ENCODE measurements around the gene FOXO6. TPM values are rescaled to one million over a fixed set of nuclear protein-coding genes. Genes with fewer than 3 reads are reported as not detected.

The FOXO6 gene
- total RNA-seq, 1 donor from 2014 or later = 2.8 TPM

- no peaks in the 10 kb centered on the region for H3K4me1 Mint-ChIP-seq (ENCODE audit: low read depth)
- TF ChIP-seq CTCF (IDR thresholded peaks at IDR 0.05; ENCODE audit: unreplicated experiment) = no peak
- no peaks in the 10 kb centered on the region for H3K9me3 Mint-ChIP-seq (ENCODE audit: low read depth)
- no peak for DNase-seq (ENCODE audit: low spot score, unreplicated experiment)
- no peak overlapping the region for H3K4me3 Mint-ChIP-seq (ENCODE audit: low read depth)
- H3K27ac Mint-ChIP-seq = no peak overlapping the region
- H3K36me3 Mint-ChIP-seq (ENCODE audit: insufficient read depth) = no peaks in the 10 kb centered on the region
- peaks cover 17% of the 10 kb centered on the region for H3K27me3 Mint-ChIP-seq
These were observed 63.4 kb downstream of the FOXO6 start for GRCh38 chr1:41424581-41425118.

GRCh38 chr1:41425369-41425768, 64.1 kb downstream of the FOXO6 start:
- TF ChIP-seq CTCF (IDR thresholded peaks at IDR 0.05; ENCODE audit: unreplicated experiment) = no peak
- no peaks in the 10 kb centered on the region for H3K36me3 Mint-ChIP-seq (ENCODE audit: insufficient read depth)
- H3K27ac Mint-ChIP-seq = no peak overlapping the region
- no peak for DNase-seq (ENCODE audit: low spot score, unreplicated experiment)
- no peaks in the 10 kb centered on the region for H3K4me1 Mint-ChIP-seq (ENCODE audit: low read depth)
- H3K4me3 Mint-ChIP-seq (ENCODE audit: low read depth) = no peak overlapping the region
- H3K27me3 Mint-ChIP-seq = peaks cover 20% of the 10 kb centered on the region
- no peaks in the 10 kb centered on the region for H3K9me3 Mint-ChIP-seq (ENCODE audit: low read depth)

GRCh38 chr1:41426201-41426890, 65.1 kb downstream of the FOXO6 start:
- Mint-ChIP-seq H3K4me3 (ENCODE audit: low read depth) (no peak overlapping the region), H3K36me3 (ENCODE audit: insufficient read depth) (no peaks in the 10 kb centered on the region), H3K27me3 (peaks cover 16% of the 10 kb centered on the region), H3K4me1 (ENCODE audit: low read depth) (no peaks in the 10 kb centered on the region), H3K27ac (no peak overlapping the region), H3K9me3 (ENCODE audit: low read depth) (no peaks in the 10 kb centered on the region)
- DNase-seq (ENCODE audit: low spot score, unreplicated experiment) = no peak
- TF ChIP-seq CTCF (IDR thresholded peaks at IDR 0.05; ENCODE audit: unreplicated experiment) = no peak

GRCh38 chr1:41427122-41427913, 66.1 kb downstream of the FOXO6 start:
- Mint-ChIP-seq H3K9me3 (ENCODE audit: low read depth) (no peaks in the 10 kb centered on the region), H3K4me3 (ENCODE audit: low read depth) (no peak overlapping the region), H3K27me3 (peaks cover 16% of the 10 kb centered on the region), H3K36me3 (ENCODE audit: insufficient read depth) (no peaks in the 10 kb centered on the region), H3K27ac (no peak overlapping the region), H3K4me1 (ENCODE audit: low read depth) (no peaks in the 10 kb centered on the region)
- TF ChIP-seq CTCF (IDR thresholded peaks at IDR 0.05; ENCODE audit: unreplicated experiment) = no peak
- no peak for DNase-seq (ENCODE audit: low spot score, unreplicated experiment)

- no peaks in the 10 kb centered on the region for H3K9me3 Mint-ChIP-seq (ENCODE audit: low read depth)
- no peaks in the 10 kb centered on the region for H3K36me3 Mint-ChIP-seq (ENCODE audit: insufficient read depth)
- no peak overlapping the region for H3K4me3 Mint-ChIP-seq (ENCODE audit: low read depth)
- peaks cover 15% of the 10 kb centered on the region for H3K27me3 Mint-ChIP-seq
- no peak for TF ChIP-seq CTCF (IDR thresholded peaks at IDR 0.05; ENCODE audit: unreplicated experiment)
- no peaks in the 10 kb centered on the region for H3K4me1 Mint-ChIP-seq (ENCODE audit: low read depth)
- no peak for DNase-seq (ENCODE audit: low spot score, unreplicated experiment)
- no peak overlapping the region for H3K27ac Mint-ChIP-seq
These were observed 66.9 kb downstream of the FOXO6 start for GRCh38 chr1:41427916-41428737.

Measured in progenitor cell of endocrine pancreas (in vitro differentiated cells).